Measurements from ENCODE around the gene AFAP1L2.
"Not testable (repeated sequence)": the region's sequence is repeated elsewhere in the genome, so short reads cannot be mapped to it uniquely, and the experiment has no call there.

Gene AFAP1L2

DNA sequence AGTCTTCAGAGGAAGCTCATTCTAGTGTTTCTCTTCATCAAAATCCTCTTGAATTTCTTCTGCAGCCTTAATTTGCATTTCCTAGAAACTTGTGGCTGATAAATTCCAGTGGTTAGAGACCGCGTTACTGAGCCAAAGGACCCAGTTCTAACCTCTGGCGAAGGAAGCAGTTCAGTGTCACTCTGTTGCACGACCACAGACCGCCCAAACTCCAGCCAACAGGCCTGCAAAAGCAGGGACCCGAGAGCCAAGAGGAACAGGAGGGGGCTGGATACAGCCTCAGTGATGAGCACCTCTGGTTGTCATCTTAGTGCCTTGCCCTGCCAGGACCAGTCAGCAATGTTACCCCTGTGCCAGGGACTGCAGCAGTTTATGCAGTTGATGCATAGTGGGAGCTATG is 70.0 kb downstream of the AFAP1L2 start:
- no peak overlapping the region for H3K4me3 ChIP-seq (ENCODE audit: low read length)
- no peak for TF ChIP-seq ZNF274 (IDR thresholded peaks at IDR 0.05; ENCODE audit: low read depth, low read length)

DNA sequence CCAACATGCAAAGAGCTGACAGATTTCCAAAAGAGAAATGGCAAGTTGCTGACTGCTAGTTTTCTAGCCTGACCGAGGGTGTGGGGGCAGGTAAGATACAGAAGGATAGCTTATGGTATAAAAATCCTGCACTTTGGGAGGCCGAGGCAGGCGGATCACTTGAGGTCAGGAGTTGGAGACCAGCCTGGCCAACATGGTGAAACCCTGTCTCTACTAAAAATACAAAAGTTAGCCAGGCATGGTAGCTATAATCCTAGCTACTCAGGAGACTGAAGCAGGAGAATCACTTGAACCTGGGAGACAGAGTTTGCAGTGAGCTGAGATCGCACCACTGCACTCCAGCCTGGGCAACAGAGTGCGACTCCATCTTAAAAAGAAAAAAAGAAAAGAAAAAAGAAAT is 70.9 kb downstream of the AFAP1L2 start:
- H3K4me3 ChIP-seq (ENCODE audit: low read length), result not testable (repeated sequence)

DNA sequence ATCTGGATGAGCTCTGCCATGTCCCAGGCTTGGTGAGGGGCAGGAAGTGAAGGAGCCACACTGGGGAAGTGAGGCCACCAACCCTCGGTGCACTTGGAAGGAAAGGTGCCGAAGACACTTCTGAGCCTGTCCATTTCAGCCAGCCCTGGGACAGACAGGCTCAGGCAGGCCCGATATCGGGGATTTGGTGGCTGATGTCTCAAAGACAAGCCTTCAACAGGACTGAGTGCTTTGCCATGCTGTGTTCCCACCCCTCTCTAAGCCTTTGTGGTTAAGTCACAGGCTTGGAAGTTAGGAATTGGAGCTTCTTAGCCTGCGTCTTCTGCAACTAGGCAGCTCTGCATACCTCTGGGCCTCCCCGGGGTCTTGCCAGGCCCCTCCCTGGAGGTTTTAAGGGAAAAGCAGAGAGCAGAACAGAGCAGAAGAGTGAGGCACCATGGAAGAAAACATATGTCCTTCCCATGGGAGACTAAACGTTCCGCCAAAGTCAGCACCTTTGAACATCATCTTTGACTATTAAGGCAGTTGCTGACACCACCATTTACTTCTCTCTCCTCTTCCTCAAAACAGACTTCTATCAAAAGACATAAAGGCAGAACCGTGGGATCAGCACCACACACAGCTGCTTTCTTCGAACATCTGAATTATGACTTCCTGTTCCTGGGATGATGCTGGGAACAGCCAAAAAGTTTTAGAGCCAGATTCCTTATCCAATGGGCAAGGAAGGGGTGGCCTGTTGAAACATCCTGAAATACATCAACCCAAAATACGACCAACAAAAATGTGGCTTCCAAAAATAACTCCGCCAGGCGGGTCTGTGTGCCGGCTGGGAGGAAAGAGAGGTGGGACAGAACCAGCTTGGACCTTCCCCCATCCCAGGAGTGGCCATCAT is 71.8 kb downstream of the AFAP1L2 start:
- H3K4me3 ChIP-seq (ENCODE audit: low read length), result no peak overlapping the region

DNA sequence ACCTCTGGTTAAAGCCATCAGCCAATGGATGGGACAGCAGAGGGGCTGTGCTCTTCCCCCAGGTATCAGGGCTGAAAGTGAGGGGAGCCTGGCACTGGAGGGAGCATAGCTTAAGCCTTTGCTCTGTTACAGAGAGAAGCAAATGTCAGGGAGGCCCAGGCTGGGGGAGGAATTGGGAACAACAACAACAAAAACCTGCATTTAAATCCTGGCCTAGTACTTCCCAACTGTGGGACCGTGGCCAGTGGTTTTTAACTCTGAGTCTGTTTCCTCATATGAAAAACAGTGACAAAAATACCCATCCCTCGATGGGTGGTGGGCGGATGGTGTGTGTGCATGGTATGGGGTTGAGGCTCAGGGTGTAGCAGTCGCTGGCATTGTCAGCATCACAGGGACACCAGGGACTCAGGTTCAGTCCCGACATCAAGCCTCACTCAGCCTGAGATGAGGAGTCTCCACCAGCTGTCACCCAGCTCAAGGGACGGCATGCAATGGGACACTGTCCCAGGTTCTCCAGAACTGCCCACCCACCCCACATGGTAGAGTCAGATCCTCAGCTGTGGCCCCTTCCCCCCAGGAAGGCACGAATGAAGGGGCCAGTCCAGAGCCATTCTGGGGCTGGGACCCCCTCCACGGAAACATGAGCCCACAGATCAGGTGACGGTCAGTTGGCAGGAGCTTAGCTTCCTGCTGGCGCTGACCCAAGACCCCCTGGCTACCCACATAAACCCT is 74.5 kb downstream of the AFAP1L2 start:
- TF ChIP-seq ZNF274 (IDR thresholded peaks at IDR 0.05; ENCODE audit: low read depth, low read length), result no peak
- H3K4me3 ChIP-seq (ENCODE audit: low read length), result no peak overlapping the region

More for the DNA sequence above, 71.8 kb downstream of the AFAP1L2 start:
- TF ChIP-seq ZNF274 (IDR thresholded peaks at IDR 0.05; ENCODE audit: low read depth, low read length), result no peak

- no peak overlapping the region for H3K4me3 ChIP-seq (ENCODE audit: low read length)
- no peak for TF ChIP-seq ZNF274 (IDR thresholded peaks at IDR 0.05; ENCODE audit: low read depth, low read length)
Measured at GRCh38 chr10:114328874-114329273, 75.4 kb downstream of the AFAP1L2 start.

GRCh38 chr10:114328441-114328812 is 75.9 kb downstream of the AFAP1L2 start:
- TF ChIP-seq ZNF274 (IDR thresholded peaks at IDR 0.05; ENCODE audit: low read depth, low read length), result no peak
- no peak overlapping the region for H3K4me3 ChIP-seq (ENCODE audit: low read length)

DNA sequence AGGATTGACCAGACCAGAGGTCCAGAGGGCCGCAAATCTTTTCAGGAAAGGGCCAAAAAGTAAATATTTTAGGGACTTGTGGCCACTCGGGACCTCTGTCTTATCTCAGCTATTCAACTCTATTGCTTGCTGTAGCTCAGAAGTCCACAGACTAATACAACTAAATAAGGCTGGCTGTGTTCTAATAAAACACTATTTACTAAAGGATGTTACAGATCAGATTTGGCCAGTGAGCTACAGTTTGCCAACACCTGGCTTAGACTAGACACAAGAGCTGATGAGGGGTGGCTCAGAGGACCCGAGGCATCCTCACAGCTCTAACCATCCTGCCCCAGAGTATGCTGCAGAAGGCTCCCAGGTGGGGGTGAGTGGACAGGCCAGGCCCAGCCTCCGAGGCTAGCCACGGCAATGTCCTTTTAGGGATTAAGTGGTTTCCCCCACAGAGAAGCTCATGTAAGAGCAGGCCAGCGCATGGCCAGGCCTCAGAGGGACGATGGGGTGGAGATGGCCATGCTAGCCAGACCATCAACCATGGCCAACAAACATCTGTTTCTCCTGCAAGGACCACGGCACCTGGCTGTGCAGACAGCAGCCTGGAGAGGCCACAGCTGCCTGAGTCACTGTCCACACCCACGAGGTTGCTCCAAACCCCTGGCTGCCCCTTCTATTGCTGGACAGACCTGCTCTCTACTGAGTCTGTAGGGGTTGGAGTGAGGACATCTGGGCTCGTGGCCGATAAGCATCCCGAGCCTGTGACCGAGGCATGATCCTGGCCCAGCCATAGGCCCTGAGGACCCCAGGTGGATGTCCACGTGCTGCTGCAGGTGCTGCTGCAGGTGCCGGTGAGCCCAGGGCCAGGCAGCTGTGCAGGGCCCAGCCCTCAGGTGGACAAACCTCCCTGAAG is 76.5 kb downstream of the AFAP1L2 start:
- no peak for TF ChIP-seq ZNF274 (IDR thresholded peaks at IDR 0.05; ENCODE audit: low read depth, low read length)
- H3K4me3 ChIP-seq (ENCODE audit: low read length), result no peak overlapping the region

DNA sequence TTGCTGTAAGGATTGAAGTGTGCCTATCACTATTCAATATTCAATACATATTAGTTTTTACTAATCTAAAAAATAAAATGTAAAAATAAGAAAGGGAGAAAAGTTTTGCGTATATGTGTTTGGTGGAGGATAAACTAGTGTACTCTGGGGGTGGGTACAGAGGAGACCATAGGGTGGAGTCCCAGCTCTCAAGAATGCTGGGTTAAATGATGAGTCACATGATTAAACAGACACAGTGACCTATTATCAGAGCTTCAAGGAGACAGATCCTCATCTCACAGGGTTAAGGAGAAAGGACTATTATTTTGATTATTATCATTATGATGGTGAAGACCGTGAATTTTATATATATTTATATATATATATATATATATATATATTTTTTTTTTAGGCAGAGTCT is 77.5 kb downstream of the AFAP1L2 start:
- no peak for TF ChIP-seq ZNF274 (IDR thresholded peaks at IDR 0.05; ENCODE audit: low read depth, low read length)

GRCh38 chr10:114323023-114323422 is 81.3 kb downstream of the AFAP1L2 start:
- H3K4me3 ChIP-seq (ENCODE audit: low read length), result no peak overlapping the region
- no peak for TF ChIP-seq ZNF274 (IDR thresholded peaks at IDR 0.05; ENCODE audit: low read depth, low read length)

More for the DNA sequence above, 77.5 kb downstream of the AFAP1L2 start:
- no peak overlapping the region for H3K4me3 ChIP-seq (ENCODE audit: low read length)

DNA sequence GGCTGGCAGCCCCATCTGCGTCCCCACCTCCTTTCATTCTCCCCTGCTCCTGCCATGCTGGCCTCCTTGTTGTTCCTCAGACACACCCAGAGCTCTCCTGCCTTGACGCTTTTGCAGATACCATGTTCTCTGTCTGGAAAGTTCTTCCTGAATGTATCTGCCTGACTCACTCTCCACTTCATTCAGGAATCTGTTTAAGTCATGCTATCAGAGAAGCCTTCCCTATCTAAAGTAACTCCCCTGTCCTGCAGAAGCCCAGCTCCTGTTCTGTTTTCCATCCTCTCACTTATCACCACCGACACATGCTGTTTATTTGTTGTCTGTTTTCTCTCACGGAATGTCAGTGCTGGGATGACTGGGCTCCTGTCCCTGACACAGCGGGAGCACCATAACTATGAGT is 82.0 kb downstream of the AFAP1L2 start:
- no peak overlapping the region for H3K4me3 ChIP-seq (ENCODE audit: low read length)
- TF ChIP-seq ZNF274 (IDR thresholded peaks at IDR 0.05; ENCODE audit: low read depth, low read length), result no peak

DNA sequence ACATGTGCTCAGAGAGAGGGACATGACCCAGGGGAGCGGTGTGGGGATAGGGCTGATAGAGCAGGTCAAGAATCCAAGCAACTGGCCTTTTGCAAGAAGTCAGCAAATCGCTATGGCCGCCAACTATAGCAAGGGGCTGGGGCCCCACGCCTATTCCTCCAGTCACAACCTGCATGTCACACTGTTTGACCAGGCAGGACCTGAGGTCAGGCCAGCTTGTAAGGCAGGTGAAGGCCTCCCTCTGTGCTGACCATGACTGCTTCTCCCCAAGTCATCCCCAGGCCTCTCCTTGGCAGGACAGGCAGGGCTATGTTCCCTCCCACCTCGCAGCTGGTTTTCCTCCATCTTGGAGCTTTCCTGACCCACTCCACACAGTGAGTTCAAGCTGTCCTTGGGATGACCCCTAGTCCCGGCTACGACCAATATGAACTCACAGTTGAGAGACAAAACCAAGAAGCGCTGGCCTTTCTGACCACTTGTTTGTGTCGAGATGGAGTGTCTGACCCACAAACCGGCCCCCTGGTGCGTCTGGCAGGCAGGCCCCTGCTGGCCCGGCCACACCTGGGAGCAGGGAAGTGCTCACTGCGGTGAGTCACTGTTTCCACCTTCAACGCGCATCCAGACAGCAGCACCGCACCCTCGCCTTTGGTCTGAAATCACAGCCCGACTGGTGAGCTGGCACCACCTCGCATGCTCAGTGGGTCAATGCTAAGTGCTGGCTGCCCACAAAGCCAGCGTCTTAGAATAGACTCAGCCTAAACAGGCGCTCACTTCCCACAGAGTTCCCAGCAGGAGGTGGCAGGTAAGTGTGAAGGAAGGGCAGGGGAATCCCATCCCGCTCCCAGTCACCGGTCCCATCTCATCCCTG is 83.8 kb downstream of the AFAP1L2 start:
- H3K4me3 ChIP-seq (ENCODE audit: low read length), result no peak overlapping the region
- TF ChIP-seq ZNF274 (IDR thresholded peaks at IDR 0.05; ENCODE audit: low read depth, low read length), result no peak

DNA sequence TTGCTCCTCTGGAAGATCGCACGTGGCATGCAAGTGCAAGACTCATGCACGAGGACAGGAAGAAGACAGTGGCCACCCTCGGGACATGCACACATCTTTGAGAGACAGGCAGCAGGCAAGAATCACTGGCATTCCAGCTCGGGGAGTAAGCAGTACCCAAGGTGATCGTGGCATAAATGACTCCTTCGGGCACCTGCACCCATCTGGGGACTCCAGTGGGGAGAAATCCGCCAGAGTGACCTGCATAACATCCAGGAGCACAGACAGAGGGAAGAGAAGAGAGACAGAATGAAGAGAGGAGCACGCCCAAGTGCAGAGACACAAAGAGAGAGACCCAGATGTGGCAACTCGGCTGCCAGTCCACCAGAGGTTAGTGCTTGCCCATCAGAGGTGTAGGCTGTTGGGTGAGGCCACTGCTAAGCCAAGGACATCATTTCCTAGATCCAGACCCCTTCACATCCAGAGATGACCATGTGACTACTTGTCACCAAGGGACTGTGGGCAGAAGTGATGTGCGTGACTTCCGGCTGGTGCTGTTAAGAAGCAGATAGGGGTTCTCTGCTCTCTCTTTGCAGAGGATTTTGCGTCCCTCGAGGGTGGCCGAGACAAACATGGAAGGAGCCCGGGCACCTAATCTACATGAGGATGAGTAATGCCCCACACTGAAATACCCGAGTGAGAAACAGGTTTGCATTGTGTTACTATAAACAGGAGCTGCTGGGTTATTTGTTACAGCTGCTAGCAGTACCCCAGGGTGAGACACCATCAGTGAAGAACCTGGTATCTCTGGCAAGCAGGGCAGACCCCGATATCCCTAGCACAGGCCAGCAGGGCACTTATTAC is 84.7 kb downstream of the AFAP1L2 start:
- no peak for TF ChIP-seq ZNF274 (IDR thresholded peaks at IDR 0.05; ENCODE audit: low read depth, low read length)
- no peak overlapping the region for H3K4me3 ChIP-seq (ENCODE audit: low read length)

Data from GM08714 (cell line).